Loucy (cell line): ENCODE data around the gene PAQR7.

ENCODE experiments used
- H2AFZ ChIP-seq: fragments of 200-600 bp; sonication (generic); 2 replicates; pipeline ENCODE4 v1.6.0; 2016; ENCODE audit warnings: antibody characterized with exemption, mild to moderate bottlenecking, low read length, moderate library complexity
- H3F3A ChIP-seq: fragments of 200-600 bp; 2 replicates; pipeline ENCODE4 v1.6.0; 2016; ENCODE audit warnings: antibody characterized with exemption, low read depth, mild to moderate bottlenecking
- H3K27me3 ChIP-seq: fragments of 200-600 bp; sonication (generic); 2 replicates; pipeline ENCODE4 v1.6.1; 2014; ENCODE audit warnings: low read length, mild to moderate bottlenecking; ENCODE audit not compliant: insufficient read depth, poor library complexity, severe bottlenecking
- H3K36me3 ChIP-seq: fragments of 200-600 bp; sonication (generic); 2 replicates; pipeline ENCODE4 v1.6.1; 2016; ENCODE audit warnings: low read length; ENCODE audit not compliant: insufficient read depth
- H3K4me1 ChIP-seq: fragments of 200-600 bp; sonication (generic); 2 replicates; pipeline ENCODE4 v1.5.1; 2014; ENCODE audit warnings: low read length, mild to moderate bottlenecking; ENCODE audit not compliant: insufficient read depth, poor library complexity, severe bottlenecking
- H3K4me2 ChIP-seq: fragments of 200-600 bp; sonication (generic); 2 replicates; pipeline ENCODE4 v1.6.0; 2014; ENCODE audit warnings: antibody characterized with exemption, low read length, low read depth, mild to moderate bottlenecking; ENCODE audit not compliant: poor library complexity, severe bottlenecking
- H3K4me3 ChIP-seq: fragments of 200-600 bp; sonication (generic); 2 replicates; pipeline ENCODE4 v1.5.1; 2014; ENCODE audit warnings: low read length, mild to moderate bottlenecking, mixed read lengths; ENCODE audit not compliant: poor library complexity, severe bottlenecking
- H3K79me2 ChIP-seq: fragments of 200-600 bp; sonication (generic); 2 replicates; pipeline ENCODE4 v1.6.1; 2014; ENCODE audit warnings: low read length; ENCODE audit not compliant: insufficient read depth
- H3K9ac ChIP-seq: fragments of 200-600 bp; sonication (generic); 2 replicates; pipeline ENCODE4 v1.6.0; 2014; ENCODE audit warnings: mild to moderate bottlenecking, low read depth, low read length, moderate library complexity; ENCODE audit not compliant: poor library complexity, severe bottlenecking
- H3K9me2 ChIP-seq: fragments of 200-600 bp; sonication (generic); replicated peaks from 2 replicates; pipeline ENCODE4 v1.6.1; 2016; ENCODE audit warnings: low read depth, low read length, mixed read lengths
- H3K9me3 ChIP-seq: fragments of 200-600 bp; sonication (generic); 2 replicates; pipeline ENCODE4 v1.6.1; 2014; ENCODE audit warnings: mild to moderate bottlenecking, antibody characterized with exemption, low read length, low read depth; ENCODE audit not compliant: insufficient read depth
- H4K20me1 ChIP-seq: fragments of 200-600 bp; sonication (generic); 2 replicates; pipeline ENCODE4 v1.6.0; 2014; ENCODE audit warnings: antibody characterized with exemption, low read length, mild to moderate bottlenecking; ENCODE audit not compliant: insufficient read depth, poor library complexity, severe bottlenecking
- EZH2phosphoT487 ChIP-seq: fragments of 200-600 bp; IDR thresholded peaks from 2 replicates; pipeline ENCODE4 v1.6.1; 2018; ENCODE audit warnings: antibody characterized with exemption, mild to moderate bottlenecking, moderate library complexity, borderline replicate concordance
- TF ChIP-seq, protein P1 (sequence below): fragments of 200-600 bp; sonication (generic); conservative IDR thresholded peaks from 2 replicates; pipeline ENCODE4 v1.5.1; 2014; ENCODE audit warnings: mild to moderate bottlenecking, antibody characterized with exemption, low read length

Gene PAQR7

DNA sequence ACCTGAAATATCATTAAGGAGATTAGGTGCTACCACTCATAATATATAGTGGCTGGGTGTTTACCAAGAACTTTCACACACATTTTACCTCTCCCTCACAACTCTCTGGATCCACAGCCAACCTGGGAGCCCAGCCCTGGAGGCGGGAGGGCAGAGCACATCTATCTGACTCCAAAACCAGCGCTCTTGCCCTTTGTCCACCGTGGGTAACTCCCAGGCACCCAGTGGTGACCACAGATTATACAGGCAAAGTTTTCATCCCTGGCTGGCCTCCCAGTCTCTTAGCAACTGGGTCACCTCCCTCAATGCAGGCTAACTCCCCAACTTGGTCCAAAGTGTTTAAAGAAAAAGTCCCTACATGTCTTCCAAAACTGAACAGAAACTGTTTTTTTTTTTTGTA lies 2.4 kb downstream of the PAQR7 start:
- no peak overlapping the region for H3K4me2 ChIP-seq

DNA sequence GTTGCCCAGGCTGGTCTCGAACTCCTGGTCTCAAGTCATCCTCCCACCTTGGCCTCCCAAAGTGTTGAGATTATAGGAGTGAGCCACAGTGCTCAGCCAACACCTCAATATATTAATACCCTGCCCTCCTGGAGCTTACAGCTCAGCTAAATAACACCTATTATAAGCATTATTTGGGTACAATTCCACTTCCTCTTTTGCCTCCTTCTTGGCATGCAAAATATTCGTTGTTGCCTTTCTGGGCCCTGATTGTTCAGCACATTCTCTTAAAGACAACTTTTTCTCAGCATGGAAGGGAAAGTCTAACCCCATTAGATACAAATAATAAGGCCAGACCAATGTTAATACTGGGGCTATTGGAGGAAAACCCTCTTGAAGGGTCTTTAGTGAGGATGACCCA lies 2.8 kb downstream of the PAQR7 start:
- Histone ChIP-seq H3K9me2 (no peaks in the 10 kb centered on the region), H3K36me3 (no peaks in the 10 kb centered on the region), H3F3A (no peaks in the 10 kb centered on the region), H4K20me1 (no peaks in the 10 kb centered on the region), H3K9me3 (no peaks in the 10 kb centered on the region), H3K4me1 (peaks cover 13% of the 10 kb centered on the region), H3K27me3 (no peaks in the 10 kb centered on the region), H3K4me2 (no peak overlapping the region), H3K9ac (no peak overlapping the region), H3K4me3 (no peak overlapping the region), H3K79me2 (no peaks in the 10 kb centered on the region), H2AFZ (no peak overlapping the region)
- TF ChIP-seq, protein P1, sequence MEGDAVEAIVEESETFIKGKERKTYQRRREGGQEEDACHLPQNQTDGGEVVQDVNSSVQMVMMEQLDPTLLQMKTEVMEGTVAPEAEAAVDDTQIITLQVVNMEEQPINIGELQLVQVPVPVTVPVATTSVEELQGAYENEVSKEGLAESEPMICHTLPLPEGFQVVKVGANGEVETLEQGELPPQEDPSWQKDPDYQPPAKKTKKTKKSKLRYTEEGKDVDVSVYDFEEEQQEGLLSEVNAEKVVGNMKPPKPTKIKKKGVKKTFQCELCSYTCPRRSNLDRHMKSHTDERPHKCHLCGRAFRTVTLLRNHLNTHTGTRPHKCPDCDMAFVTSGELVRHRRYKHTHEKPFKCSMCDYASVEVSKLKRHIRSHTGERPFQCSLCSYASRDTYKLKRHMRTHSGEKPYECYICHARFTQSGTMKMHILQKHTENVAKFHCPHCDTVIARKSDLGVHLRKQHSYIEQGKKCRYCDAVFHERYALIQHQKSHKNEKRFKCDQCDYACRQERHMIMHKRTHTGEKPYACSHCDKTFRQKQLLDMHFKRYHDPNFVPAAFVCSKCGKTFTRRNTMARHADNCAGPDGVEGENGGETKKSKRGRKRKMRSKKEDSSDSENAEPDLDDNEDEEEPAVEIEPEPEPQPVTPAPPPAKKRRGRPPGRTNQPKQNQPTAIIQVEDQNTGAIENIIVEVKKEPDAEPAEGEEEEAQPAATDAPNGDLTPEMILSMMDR = no peak
- no peak for TF ChIP-seq EZH2phosphoT487

More for the DNA sequence above, 2.4 kb downstream of the PAQR7 start:
- Histone ChIP-seq H3K79me2 (no peaks in the 10 kb centered on the region), H3K9me3 (no peaks in the 10 kb centered on the region), H3K27me3 (no peaks in the 10 kb centered on the region), H3K9ac (no peak overlapping the region), H3K36me3 (no peaks in the 10 kb centered on the region), H4K20me1 (no peaks in the 10 kb centered on the region), H3F3A (no peaks in the 10 kb centered on the region), H2AFZ (no peak overlapping the region), H3K4me3 (no peak overlapping the region), H3K9me2 (no peaks in the 10 kb centered on the region), H3K4me1 (peaks cover 13% of the 10 kb centered on the region)
- TF ChIP-seq EZH2phosphoT487 = no peak
- TF ChIP-seq, protein P1 = no peak

DNA sequence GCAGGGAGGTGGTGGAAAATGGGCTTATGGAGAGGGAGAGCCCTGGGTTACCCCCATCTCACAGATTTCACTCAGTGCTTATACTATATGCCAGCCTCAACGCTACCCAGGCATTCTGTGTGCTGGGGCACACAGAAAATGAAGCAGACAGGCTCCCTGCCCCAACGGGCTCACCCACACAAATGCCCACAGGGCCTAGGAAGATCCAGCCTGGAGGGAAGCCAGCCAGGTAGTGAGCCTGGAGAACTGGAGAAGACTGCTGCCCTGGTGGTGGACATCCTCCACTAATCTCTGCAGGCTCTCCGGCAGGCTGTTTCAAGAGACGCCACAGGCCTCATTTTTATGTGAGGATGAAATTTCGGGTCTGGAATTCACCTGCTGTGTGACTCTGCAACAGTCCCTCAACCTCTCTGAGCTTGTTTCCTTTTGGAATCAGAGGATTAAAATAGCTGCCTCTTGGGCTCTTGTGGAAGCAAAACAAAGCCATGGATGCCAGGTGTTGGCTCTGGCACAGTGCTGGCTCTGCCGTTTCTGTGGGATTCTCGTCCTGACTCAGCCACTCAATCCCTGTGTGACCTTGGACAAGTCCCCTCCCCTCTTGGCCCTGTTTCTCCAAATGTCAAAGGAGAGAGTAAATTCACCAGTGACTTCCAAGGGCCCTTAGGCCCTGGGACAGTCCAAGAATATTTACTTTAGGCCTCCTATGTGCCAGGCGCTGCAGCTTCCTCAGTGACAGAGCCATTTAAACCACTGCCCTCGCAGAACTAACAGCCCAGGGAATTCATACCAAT lies 3.6 kb downstream of the PAQR7 start:
- TF ChIP-seq EZH2phosphoT487 = no peak
- TF ChIP-seq, protein P1 = no peak
- Histone ChIP-seq H3K4me1 (peaks cover 13% of the 10 kb centered on the region), H3K79me2 (no peaks in the 10 kb centered on the region), H3K9me2 (no peaks in the 10 kb centered on the region), H3F3A (no peaks in the 10 kb centered on the region), H3K36me3 (no peaks in the 10 kb centered on the region), H4K20me1 (no peaks in the 10 kb centered on the region), H3K27me3 (no peaks in the 10 kb centered on the region), H3K9ac (no peak overlapping the region), H3K4me2 (no peak overlapping the region), H2AFZ (no peak overlapping the region), H3K9me3 (no peaks in the 10 kb centered on the region), H3K4me3 (no peak overlapping the region)
